Neural cell (in vitro differentiated cells): ENCODE measurements around the gene RCSD1. TPM values are rescaled to one million over a fixed set of nuclear protein-coding genes. Genes with fewer than 3 reads are reported as not detected.

ENCODE experiments used
- H2AFZ ChIP-seq: fragments of 200-600, 300-800 bp; sonication (generic), shearing (Covaris generic); 2 replicates; pipeline ENCODE4 v1.6.0; 2014; ENCODE audit warnings: low read depth, mild to moderate bottlenecking, antibody characterized with exemption, low read length, moderate library complexity
- H3F3A ChIP-seq: fragments of 200-600 bp; shearing (Covaris generic); 2 replicates; pipeline ENCODE4 v1.6.1; 2016; ENCODE audit warnings: mild to moderate bottlenecking, moderate library complexity, mixed read lengths, antibody characterized with exemption, low read length; ENCODE audit not compliant: insufficient read depth, poor library complexity, severe bottlenecking
- H3K27ac ChIP-seq: fragments of 200-600, 300-800 bp; sonication (generic), shearing (Covaris generic); 2 replicates; pipeline ENCODE4 v1.5.1; 2014; ENCODE audit warnings: mild to moderate bottlenecking, low read length, moderate library complexity
- H3K27me3 ChIP-seq: fragments of 300-800, 200-600 bp; sonication (generic), shearing (Covaris generic); 2 replicates; pipeline ENCODE4 v1.6.0; 2014; ENCODE audit warnings: mild to moderate bottlenecking, low read depth, low read length, moderate library complexity; ENCODE audit not compliant: insufficient read depth
- H3K36me3 ChIP-seq: fragments of 300-800, 200-600 bp; sonication (generic), shearing (Covaris generic); 2 replicates; pipeline ENCODE4 v1.5.1; 2014; ENCODE audit warnings: mild to moderate bottlenecking, antibody characterized with exemption, low read length, moderate library complexity; ENCODE audit not compliant: insufficient read depth
- H3K4me2 ChIP-seq: fragments of 300-800, 200-600 bp; sonication (generic), shearing (Covaris generic); 2 replicates; pipeline ENCODE4 v1.6.0; 2014; ENCODE audit warnings: mild to moderate bottlenecking, low read length
- H3K4me3 ChIP-seq: fragments of 300-800, 200-600 bp; sonication (generic), shearing (Covaris generic); 2 replicates; pipeline ENCODE4 v1.5.1; 2014; ENCODE audit warnings: mild to moderate bottlenecking, low read length, moderate library complexity
- H3K79me2 ChIP-seq: fragments of 200-600 bp; shearing (Covaris generic); replicated peaks from 2 replicates; pipeline ENCODE4 v1.6.0; 2014; ENCODE audit warnings: mild to moderate bottlenecking, low read length, moderate library complexity; ENCODE audit not compliant: insufficient read depth
- H3K9ac ChIP-seq: fragments of 300-800, 200-600 bp; sonication (generic), shearing (Covaris generic); 2 replicates; pipeline ENCODE4 v1.6.1; 2016; ENCODE audit warnings: mild to moderate bottlenecking, low read length, mixed read lengths
- H3K9me2 ChIP-seq: fragments of 200-600 bp; shearing (Covaris generic); 2 replicates; pipeline ENCODE4 v1.6.1; 2016; ENCODE audit warnings: mild to moderate bottlenecking, low read length, mixed read lengths; ENCODE audit not compliant: insufficient read depth
- H3K9me3 ChIP-seq: fragments of 200-600, 300-800 bp; sonication (generic), shearing (Covaris generic); 2 replicates; pipeline ENCODE4 v1.6.1; 2016; ENCODE audit warnings: mild to moderate bottlenecking, mixed run types, low read length, moderate library complexity, mixed read lengths
- H4K20me1 ChIP-seq: fragments of 200-600 bp; shearing (Covaris generic); 2 replicates; pipeline ENCODE4 v1.6.1; 2016; ENCODE audit warnings: mild to moderate bottlenecking, mixed run types; ENCODE audit not compliant: insufficient read depth
- CTCF ChIP-seq: fragments of 450-650 bp; IDR thresholded peaks from 2 replicates; pipeline ENCODE4 v1.5.1; 2014; ENCODE audit warnings: antibody characterized with exemption, mild to moderate bottlenecking, moderate library complexity; ENCODE audit not compliant: poor library complexity, severe bottlenecking
- EP300 ChIP-seq: fragments of 450-650 bp; conservative IDR thresholded peaks from 2 replicates; pipeline ENCODE4 v1.6.1; 2014; ENCODE audit warnings: antibody characterized with exemption, mild to moderate bottlenecking, moderate library complexity; ENCODE audit not compliant: poor library complexity, severe bottlenecking
- EZH2 ChIP-seq: fragments of 200-600, 300-800 bp; shearing (Covaris generic), sonication (generic); IDR thresholded peaks from 2 replicates; pipeline ENCODE4 v1.6.1; 2014; ENCODE audit warnings: antibody characterized with exemption, low read length, borderline replicate concordance, mild to moderate bottlenecking; ENCODE audit not compliant: insufficient read depth, poor library complexity, severe bottlenecking
- MXI1 ChIP-seq: fragments of 450-650 bp; conservative IDR thresholded peaks from 2 replicates; pipeline ENCODE4 v1.6.1; 2014; ENCODE audit warnings: antibody characterized with exemption, mild to moderate bottlenecking; ENCODE audit not compliant: poor library complexity, severe bottlenecking
- POLR2AphosphoS5 ChIP-seq: IDR thresholded peaks from 2 replicates; pipeline ENCODE4 v1.6.1; 2012
- RAD21 ChIP-seq: fragments of 450-650 bp; conservative IDR thresholded peaks from 2 replicates; pipeline ENCODE4 v1.6.1; 2014; ENCODE audit warnings: antibody characterized with exemption, mild to moderate bottlenecking, moderate library complexity
- SMC3 ChIP-seq: fragments of 450-650 bp; conservative IDR thresholded peaks from 2 replicates; pipeline ENCODE4 v1.6.1; 2014; ENCODE audit warnings: antibody characterized with exemption, mild to moderate bottlenecking, moderate library complexity; ENCODE audit not compliant: poor library complexity
- TAF1 ChIP-seq: IDR thresholded peaks from 2 replicates; pipeline ENCODE4 v1.6.1; 2012; ENCODE audit warnings: low read depth
- polyA plus RNA-seq: library from polyadenylated mRNA; depleted of rRNA; stranded (reverse); fragments of >200 nt; gene quantifications from 2 replicates; pipeline ENCODE4 v1.2.3, GENCODE V29; 2014
- TF ChIP-seq, protein P1 (sequence below): IDR thresholded peaks from 2 replicates; pipeline ENCODE4 v1.6.1; 2012; ENCODE audit warnings: borderline replicate concordance

Gene RCSD1
- polyA plus RNA-seq, 1 donor from 2014 or later = not detected

GRCh38 chr1:167611983-167612382, 18.0 kb upstream of the RCSD1 start:
- Histone ChIP-seq H3K27ac (no peak overlapping the region), H3K36me3 (no peaks in the 10 kb centered on the region), H3K4me2 (no peak overlapping the region), H2AFZ (no peak overlapping the region), H3K4me3 (no peak overlapping the region), H3K79me2 (no peaks in the 10 kb centered on the region), H3K27me3 (no peaks in the 10 kb centered on the region), H3K9ac (no peak overlapping the region), H3K9me2 (no peaks in the 10 kb centered on the region), H4K20me1 (no peaks in the 10 kb centered on the region), H3F3A (no peaks in the 10 kb centered on the region), H3K9me3 (peaks cover 8% of the 10 kb centered on the region)
- TF ChIP-seq TAF1 (no peak), SMC3 (no peak), EP300 (no peak), RAD21 (no peak), POLR2AphosphoS5 (no peak), MXI1 (no peak), EZH2 (no peak), CTCF (no peak)
- TF ChIP-seq, protein P1, sequence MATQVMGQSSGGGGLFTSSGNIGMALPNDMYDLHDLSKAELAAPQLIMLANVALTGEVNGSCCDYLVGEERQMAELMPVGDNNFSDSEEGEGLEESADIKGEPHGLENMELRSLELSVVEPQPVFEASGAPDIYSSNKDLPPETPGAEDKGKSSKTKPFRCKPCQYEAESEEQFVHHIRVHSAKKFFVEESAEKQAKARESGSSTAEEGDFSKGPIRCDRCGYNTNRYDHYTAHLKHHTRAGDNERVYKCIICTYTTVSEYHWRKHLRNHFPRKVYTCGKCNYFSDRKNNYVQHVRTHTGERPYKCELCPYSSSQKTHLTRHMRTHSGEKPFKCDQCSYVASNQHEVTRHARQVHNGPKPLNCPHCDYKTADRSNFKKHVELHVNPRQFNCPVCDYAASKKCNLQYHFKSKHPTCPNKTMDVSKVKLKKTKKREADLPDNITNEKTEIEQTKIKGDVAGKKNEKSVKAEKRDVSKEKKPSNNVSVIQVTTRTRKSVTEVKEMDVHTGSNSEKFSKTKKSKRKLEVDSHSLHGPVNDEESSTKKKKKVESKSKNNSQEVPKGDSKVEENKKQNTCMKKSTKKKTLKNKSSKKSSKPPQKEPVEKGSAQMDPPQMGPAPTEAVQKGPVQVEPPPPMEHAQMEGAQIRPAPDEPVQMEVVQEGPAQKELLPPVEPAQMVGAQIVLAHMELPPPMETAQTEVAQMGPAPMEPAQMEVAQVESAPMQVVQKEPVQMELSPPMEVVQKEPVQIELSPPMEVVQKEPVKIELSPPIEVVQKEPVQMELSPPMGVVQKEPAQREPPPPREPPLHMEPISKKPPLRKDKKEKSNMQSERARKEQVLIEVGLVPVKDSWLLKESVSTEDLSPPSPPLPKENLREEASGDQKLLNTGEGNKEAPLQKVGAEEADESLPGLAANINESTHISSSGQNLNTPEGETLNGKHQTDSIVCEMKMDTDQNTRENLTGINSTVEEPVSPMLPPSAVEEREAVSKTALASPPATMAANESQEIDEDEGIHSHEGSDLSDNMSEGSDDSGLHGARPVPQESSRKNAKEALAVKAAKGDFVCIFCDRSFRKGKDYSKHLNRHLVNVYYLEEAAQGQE = no peak

DNA sequence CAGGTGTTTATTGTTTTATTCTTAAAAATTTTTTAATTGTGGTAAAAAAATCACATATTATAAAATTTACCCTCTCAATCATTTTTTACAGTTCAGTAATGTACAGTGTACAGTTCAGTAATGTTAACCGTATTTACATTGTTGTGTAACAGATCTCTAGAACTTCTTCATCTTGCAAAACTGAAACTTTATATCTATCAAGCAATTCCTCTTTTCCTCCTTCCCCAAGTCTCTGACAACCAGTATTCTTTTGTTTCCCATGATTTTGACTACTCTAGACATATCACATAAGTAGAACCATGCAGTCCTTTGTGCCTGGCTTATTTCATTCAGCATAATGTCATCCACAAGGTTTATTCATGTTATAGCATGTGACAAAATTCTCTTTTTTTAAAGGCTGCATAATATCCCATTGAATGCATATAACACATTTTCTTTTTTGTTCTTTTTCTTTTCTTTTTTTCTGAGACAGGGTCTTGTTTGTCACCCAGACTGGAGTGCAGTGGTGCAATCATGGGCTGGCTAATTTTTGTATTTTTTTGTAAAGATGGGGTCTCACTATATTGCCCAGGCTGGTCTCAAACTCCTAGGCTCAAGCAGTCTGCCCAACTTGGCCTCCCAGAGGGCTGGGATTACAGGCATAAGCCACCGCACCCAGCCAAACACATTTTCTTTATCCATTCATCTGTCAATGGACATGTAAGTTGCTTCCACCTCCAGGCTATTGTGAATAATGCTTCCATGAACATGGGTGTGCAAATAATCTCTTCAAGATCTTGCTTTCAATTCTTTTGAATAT, 17.2 kb upstream of the RCSD1 start:
- H3K9ac ChIP-seq = no peak overlapping the region

More for the DNA sequence above, 17.2 kb upstream of the RCSD1 start:
- no peak overlapping the region for H3K4me2 ChIP-seq
- no peaks in the 10 kb centered on the region for H3K79me2 ChIP-seq
- no peaks in the 10 kb centered on the region for H4K20me1 ChIP-seq
- H3K9me2 ChIP-seq = no peaks in the 10 kb centered on the region
- H3K27ac ChIP-seq = no peak overlapping the region
- TF ChIP-seq MXI1 (no peak), EP300 (no peak), TAF1 (no peak), RAD21 (no peak), EZH2 (no peak), CTCF (no peak), SMC3 (no peak), POLR2AphosphoS5 (no peak)
- TF ChIP-seq, protein P1 = no peak
- H3K36me3 ChIP-seq = no peaks in the 10 kb centered on the region
- no peak overlapping the region for H2AFZ ChIP-seq
- H3K9me3 ChIP-seq = peaks cover 4% of the 10 kb centered on the region
- no peaks in the 10 kb centered on the region for H3F3A ChIP-seq
- H3K27me3 ChIP-seq = no peaks in the 10 kb centered on the region
- H3K4me3 ChIP-seq = no peak overlapping the region
